Panc1 (cell line): ENCODE data around the gene GTF3A. TPM values are rescaled to one million over a fixed set of nuclear protein-coding genes. Genes with fewer than 3 reads are reported as not detected.

Source experiments
- ATAC-seq: fragments of 200-7000 bp; cut with Tn5 transposase; 2 replicates; pipeline ENCODE4 v1.9.1; 2020; ENCODE audit warnings: mild to moderate bottlenecking, moderate library complexity
- BruUV-seq: library from RNA; stranded (reverse); fragments of 400-500 nt; replicated peaks from 2 replicates; lab custom pipeline; 2021; lab: Mats Ljungman, UMichigan
- CTCF ChIA-PET: fragments of 300-600 bp; sonication (Branson Sonifier 250); formaldehyde crosslinking; loops from one replicate; lab custom pipeline; 2022; ENCODE audit warnings: antibody characterized with exemption; lab: Charles Lee
- POLR2A ChIA-PET: fragments of 300-600 bp; sonication (Branson Sonifier 250); formaldehyde crosslinking; loops from one replicate; lab custom pipeline; 2022; ENCODE audit warnings: antibody characterized with exemption; lab: Charles Lee
- DNase-seq: peaks from one replicate; pipeline ENCODE4 v3.0.0-alpha.2; 2010; ENCODE audit warnings: low read depth, low spot score
- H3K27ac ChIP-seq: 2 replicates; pipeline ENCODE4 v1.5.1; 2011; ENCODE audit warnings: mild to moderate bottlenecking, low read length, inconsistent platforms
- H3K27me3 ChIP-seq: fragments of 200-500 bp; sonication (Bioruptor generic); 2 replicates; pipeline ENCODE4 v1.6.0; 2014; ENCODE audit warnings: low read length, inconsistent platforms; ENCODE audit not compliant: control insufficient read depth, insufficient read depth
- H3K36me3 ChIP-seq: fragments of 200-500 bp; sonication (Bioruptor generic); 2 replicates; pipeline ENCODE4 v1.5.1; 2014; ENCODE audit warnings: inconsistent platforms, mild to moderate bottlenecking, low read length, moderate library complexity; ENCODE audit not compliant: control insufficient read depth, insufficient read depth
- H3K4me1 ChIP-seq: 2 replicates; pipeline ENCODE4 v1.5.1; 2011; ENCODE audit warnings: inconsistent platforms, mild to moderate bottlenecking, low read length, moderate library complexity; ENCODE audit not compliant: control insufficient read depth, insufficient read depth
- H3K4me3 ChIP-seq, 2 experiments: 2 replicates each; pipeline ENCODE4 v1.5.1; 2011 to 2012; ENCODE audit warnings: low read depth in 2 of 2, low read length in 2 of 2, mild to moderate bottlenecking in 2 of 2, inconsistent platforms in 1 of 2, moderate library complexity in 1 of 2
- H3K9me3 ChIP-seq: fragments of 200-500 bp; sonication (Bioruptor generic); 2 replicates; pipeline ENCODE4 v1.5.1; 2014; ENCODE audit warnings: low read depth, mild to moderate bottlenecking, inconsistent platforms, low read length, moderate library complexity; ENCODE audit not compliant: control insufficient read depth, insufficient read depth
- POLR2AphosphoS5 ChIP-seq: IDR thresholded peaks from 2 replicates; pipeline ENCODE4 v1.6.1; 2012; ENCODE audit warnings: mild to moderate bottlenecking, low read depth, low read length, moderate library complexity
- REST ChIP-seq, 2 experiments: IDR thresholded peaks; 2 replicates each; pipeline ENCODE4 v1.6.1; 2011 to 2012; ENCODE audit warnings: low read depth in 2 of 2, control low read depth in 1 of 2, low read length in 1 of 2, mild to moderate bottlenecking in 1 of 2, moderate library complexity in 1 of 2; ENCODE audit not compliant: insufficient read depth in 1 of 2
- SIN3A ChIP-seq: IDR thresholded peaks from 2 replicates; pipeline ENCODE4 v1.6.1; 2012; ENCODE audit warnings: low read depth, mild to moderate bottlenecking, low read length, moderate library complexity, borderline replicate concordance; ENCODE audit not compliant: insufficient read depth
- TCF7L2 ChIP-seq: IDR thresholded peaks from 2 replicates; pipeline ENCODE4 v1.6.1; 2011; ENCODE audit warnings: mild to moderate bottlenecking, low read depth, low read length, inconsistent platforms
- in situ Hi-C: cut with HindIII; loops from 2 replicates; pipeline ENCODE4 v1.10.0; 2016; ENCODE audit warnings: low sequenced_read_pairs, low pct_unique_long_range_greater_than_20kb
- intact Hi-C: fragments of 100-400 bp; cut with micrococcal nuclease; formaldehyde crosslinking; loops from one replicate; pipeline ENCODE4 v1.10.0; 2022; ENCODE audit not compliant: unreplicated experiment
- total RNA-seq: library from RNA; stranded (reverse); gene quantifications from one replicate; pipeline ENCODE4 v1.2.1, GENCODE V29; 2021; ENCODE audit not compliant: unreplicated experiment
- TF ChIP-seq, protein P1 (sequence below): fragments of 450-650 bp; IDR thresholded peaks from 2 replicates; pipeline ENCODE4 v1.5.1; 2017; ENCODE audit warnings: mild to moderate bottlenecking

GTF3A gene
- total RNA-seq, 1 experiment from 2014 or later = 111 TPM

- DNase-seq (no peak), ATAC-seq (0 out of 2 replicates have a peak, but pooled peaks have one; percentile 58)
- Histone ChIP-seq H3K9me3 (no peaks in the 10 kb centered on the region), H3K4me1 (peaks cover 7% of the 10 kb centered on the region), H3K27me3 (no peaks in the 10 kb centered on the region), H3K4me3 (peak overlapping the region; percentile 15 to 39), H3K36me3 (no peaks in the 10 kb centered on the region; the same call in 1 of the 2 replicates), H3K27ac (peak overlapping the region; percentile 59)
- ChIA-PET POLR2A (no interaction called here), CTCF (interaction anchor here (0.7 kb wide), 1 partner anchor 91 kb away, joined by 3 read pairs; no protein-coding TSS in a partner anchor)
- TF ChIP-seq TCF7L2 = no peak
- no peak for TF ChIP-seq POLR2AphosphoS5
- no peak for TF ChIP-seq REST (IDR thresholded peaks at IDR 0.05; ENCODE audit: insufficient read depth in 1 of 2, low read depth in 2 of 2, low read length in 1 of 2)
- TF ChIP-seq SIN3A = no peak
- TF ChIP-seq, protein P1, sequence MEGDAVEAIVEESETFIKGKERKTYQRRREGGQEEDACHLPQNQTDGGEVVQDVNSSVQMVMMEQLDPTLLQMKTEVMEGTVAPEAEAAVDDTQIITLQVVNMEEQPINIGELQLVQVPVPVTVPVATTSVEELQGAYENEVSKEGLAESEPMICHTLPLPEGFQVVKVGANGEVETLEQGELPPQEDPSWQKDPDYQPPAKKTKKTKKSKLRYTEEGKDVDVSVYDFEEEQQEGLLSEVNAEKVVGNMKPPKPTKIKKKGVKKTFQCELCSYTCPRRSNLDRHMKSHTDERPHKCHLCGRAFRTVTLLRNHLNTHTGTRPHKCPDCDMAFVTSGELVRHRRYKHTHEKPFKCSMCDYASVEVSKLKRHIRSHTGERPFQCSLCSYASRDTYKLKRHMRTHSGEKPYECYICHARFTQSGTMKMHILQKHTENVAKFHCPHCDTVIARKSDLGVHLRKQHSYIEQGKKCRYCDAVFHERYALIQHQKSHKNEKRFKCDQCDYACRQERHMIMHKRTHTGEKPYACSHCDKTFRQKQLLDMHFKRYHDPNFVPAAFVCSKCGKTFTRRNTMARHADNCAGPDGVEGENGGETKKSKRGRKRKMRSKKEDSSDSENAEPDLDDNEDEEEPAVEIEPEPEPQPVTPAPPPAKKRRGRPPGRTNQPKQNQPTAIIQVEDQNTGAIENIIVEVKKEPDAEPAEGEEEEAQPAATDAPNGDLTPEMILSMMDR = no peak
- no TSS peak for BruUV-seq
- intact Hi-C loops = no loop called here
- in situ Hi-C loops = no loop called here
Observed at GRCh38 chr13:27455331-27455855, 31.0 kb downstream of the GTF3A start.

- no peaks in the 10 kb centered on the region for H3K27me3 ChIP-seq
- no peak overlapping the region for H3K27ac ChIP-seq
- ATAC-seq (no peak), DNase-seq (no peak)
- H3K4me3 ChIP-seq = no peak overlapping the region
- H3K36me3 ChIP-seq = no peaks in the 10 kb centered on the region
- ChIA-PET POLR2A (no interaction called here), CTCF (no interaction called here)
- no peaks in the 10 kb centered on the region for H3K4me1 ChIP-seq
- TF ChIP-seq POLR2AphosphoS5 = no peak
- TF ChIP-seq TCF7L2 = no peak
- TF ChIP-seq SIN3A = no peak
- TF ChIP-seq REST (IDR thresholded peaks at IDR 0.05; ENCODE audit: insufficient read depth in 1 of 2, low read depth in 2 of 2, low read length in 1 of 2) = no peak
- TF ChIP-seq, protein P1 = no peak
- in situ Hi-C loops (no loop called here), intact Hi-C loops (no loop called here)
- no TSS peak for BruUV-seq
- no peaks in the 10 kb centered on the region for H3K9me3 ChIP-seq
Observed at GRCh38 chr13:27461940-27462584, 37.6 kb downstream of the GTF3A start.
